PC-9 (cell line): ENCODE measurements around the gene SERHL2. TPM values are rescaled to one million over a fixed set of nuclear protein-coding genes. Genes with fewer than 3 reads are reported as not detected.
"Not testable (repeated sequence)": the region's sequence is repeated elsewhere in the genome, so short reads cannot be mapped to it uniquely, and the experiment has no call there.

Experiments
- BruUV-seq: library from RNA; stranded (reverse); fragments of 400-500 nt; replicated peaks from 2 replicates; lab custom pipeline; 2021; lab: Mats Ljungman, UMichigan
- CTCF ChIA-PET: fragments of 300-600 bp; sonication (Branson Sonifier 250); formaldehyde crosslinking; loops from one replicate; lab custom pipeline; 2022; ENCODE audit warnings: antibody characterized with exemption; lab: Charles Lee
- POLR2A ChIA-PET: fragments of 300-600 bp; sonication (Branson Sonifier 250); formaldehyde crosslinking; loops from one replicate; lab custom pipeline; 2022; ENCODE audit warnings: antibody characterized with exemption; ENCODE audit not compliant: unreplicated experiment; lab: Charles Lee
- DNase-seq, 2 experiments: peaks; one replicate each; pipeline versions ENCODE4 v3.0.0 to v3.0.0-alpha.2; 2015 to 2022; ENCODE audit warnings: mixed read lengths in 1 of 2
- H2AFZ ChIP-seq: fragments of 200-600 bp; sonication (generic); 2 replicates; pipeline ENCODE4 v1.8.1; 2017; ENCODE audit warnings: antibody characterized with exemption
- H3F3A ChIP-seq: fragments of 200-600 bp; sonication (generic); 2 replicates; pipeline ENCODE4 v1.8.1; 2017; ENCODE audit warnings: antibody characterized with exemption, mild to moderate bottlenecking, low read depth; ENCODE audit not compliant: insufficient read depth
- H3K27ac ChIP-seq: fragments of 200-600 bp; sonication (generic); 2 replicates; pipeline ENCODE4 v1.6.1; 2016; ENCODE audit warnings: mixed run types
- H3K27me3 ChIP-seq: fragments of 200-600 bp; sonication (generic); 2 replicates; pipeline ENCODE4 v1.6.1; 2016; ENCODE audit warnings: low read depth, mixed run types; ENCODE audit not compliant: insufficient read depth
- H3K36me3 ChIP-seq: fragments of 200-600 bp; sonication (generic); 2 replicates; pipeline ENCODE4 v1.6.1; 2016; ENCODE audit warnings: low read depth, mixed run types
- H3K4me1 ChIP-seq: fragments of 200-600 bp; sonication (generic); replicated peaks from 2 replicates; pipeline ENCODE4 v1.6.1; 2016; ENCODE audit warnings: mixed run types; ENCODE audit not compliant: insufficient read depth
- H3K4me2 ChIP-seq: fragments of 200-600 bp; sonication (generic); 2 replicates; pipeline ENCODE4 v1.6.1; 2017; ENCODE audit warnings: mixed run types
- H3K4me3 ChIP-seq: fragments of 200-600 bp; sonication (generic); 2 replicates; pipeline ENCODE4 v1.6.1; 2016; ENCODE audit warnings: mixed run types
- H3K79me2 ChIP-seq: fragments of 200-600 bp; sonication (generic); 2 replicates; pipeline ENCODE4 v1.6.1; 2017; ENCODE audit warnings: low read depth, mixed run types
- H3K9me2 ChIP-seq: fragments of 200-600 bp; sonication (generic); 2 replicates; pipeline ENCODE4 v1.8.1; 2017; ENCODE audit warnings: mild to moderate bottlenecking; ENCODE audit not compliant: insufficient read depth
- H3K9me3 ChIP-seq: fragments of 200-600 bp; sonication (generic); 2 replicates; pipeline ENCODE4 v1.8.1; 2016; ENCODE audit warnings: low read depth; ENCODE audit not compliant: insufficient read depth
- H4K20me1 ChIP-seq: fragments of 200-600 bp; sonication (generic); 2 replicates; pipeline ENCODE4 v1.8.1; 2017; ENCODE audit not compliant: insufficient read depth
- CTCF ChIP-seq: fragments of 200-600 bp; sonication (generic); conservative IDR thresholded peaks from 2 replicates; pipeline ENCODE4 v1.6.1; 2017; ENCODE audit warnings: mixed run types, antibody characterized with exemption, mild to moderate bottlenecking, moderate library complexity
- EZH2 ChIP-seq: fragments of 200-600 bp; sonication (generic); IDR thresholded peaks from 2 replicates; pipeline ENCODE4 v1.8.0; 2017; ENCODE audit warnings: antibody characterized with exemption, low read depth
- intact Hi-C: fragments of 100-400 bp; cut with micrococcal nuclease; formaldehyde crosslinking; loops from one replicate; pipeline ENCODE4 v1.10.0; 2022; ENCODE audit not compliant: unreplicated experiment
- total RNA-seq: library from RNA; stranded (reverse); gene quantifications from 2 replicates; pipeline ENCODE4 v1.2.3, GENCODE V29; 2021

The SERHL2 gene
- total RNA-seq, 1 experiment from 2014 or later = 2.4 TPM

GRCh38 chr22:42544686-42545085 lies 9.1 kb upstream of the SERHL2 start:
- no peak overlapping the region for H3K4me3 ChIP-seq
- H4K20me1 ChIP-seq = no peaks in the 10 kb centered on the region
- no peaks in the 10 kb centered on the region for H3K79me2 ChIP-seq
- 0 out of 2 replicates have a peak, but pooled peaks cover 4% of the 10 kb centered on the region for H3F3A ChIP-seq
- H3K36me3 ChIP-seq = no peaks in the 10 kb centered on the region
- H3K27ac ChIP-seq = no peak overlapping the region
- no TSS peak for BruUV-seq
- no peaks in the 10 kb centered on the region for H3K27me3 ChIP-seq
- DNase-seq = peak in 1 of 2 experiments; percentile 34
- no peak overlapping the region for H3K4me2 ChIP-seq
- CTCF ChIA-PET = interaction anchor here (0.6 kb wide), 1 partner anchor 52 kb away, joined by 6 read pairs; no protein-coding TSS in a partner anchor
- H2AFZ ChIP-seq = no peak overlapping the region
- TF ChIP-seq EZH2 (no peak), CTCF (no peak)
- intact Hi-C loops = no loop called here
- H3K9me2 ChIP-seq = no peaks in the 10 kb centered on the region
- 0 out of 2 replicates have a peak, but pooled peaks cover 2% of the 10 kb centered on the region for H3K4me1 ChIP-seq
- no peaks in the 10 kb centered on the region for H3K9me3 ChIP-seq
- POLR2A ChIA-PET = no interaction called here

- Histone ChIP-seq H3K79me2 (no peaks in the 10 kb centered on the region), H3K4me2 (no peak overlapping the region), H4K20me1 (no peaks in the 10 kb centered on the region), H3K4me3 (no peak overlapping the region), H3K27ac (no peak overlapping the region), H3K27me3 (no peaks in the 10 kb centered on the region), H3K9me2 (no peaks in the 10 kb centered on the region), H2AFZ (no peak overlapping the region), H3K9me3 (no peaks in the 10 kb centered on the region), H3K36me3 (no peaks in the 10 kb centered on the region), H3K4me1 (no peaks in the 10 kb centered on the region), H3F3A (peaks cover 4% of the 10 kb centered on the region; the same call in 1 of the 2 replicates)
- POLR2A ChIA-PET = no interaction called here
- BruUV-seq = no TSS peak
- CTCF ChIA-PET = no interaction called here
- no peak for TF ChIP-seq CTCF
- TF ChIP-seq EZH2 = no peak
- intact Hi-C loops = no loop called here
- DNase-seq = no peak
These were observed 6.2 kb upstream of the SERHL2 start for GRCh38 chr22:42547562-42547961.

GRCh38 chr22:42548126-42548525 lies 5.6 kb upstream of the SERHL2 start:
- H3K4me3 ChIP-seq, intact Hi-C loops, H3K9me3 ChIP-seq, H3K27ac ChIP-seq, H3K9me2 ChIP-seq, H3K27me3 ChIP-seq, H4K20me1 ChIP-seq, H2AFZ ChIP-seq, H3K36me3 ChIP-seq, DNase-seq, H3K4me2 ChIP-seq, CTCF ChIA-PET, H3F3A ChIP-seq, H3K79me2 ChIP-seq, BruUV-seq, POLR2A ChIA-PET, H3K4me1 ChIP-seq: not testable (repeated sequence)
